WI38 (cell line): ENCODE measurements around the gene REM2.

Experiments
- H3K4me3 ChIP-seq: 2 replicates; pipeline ENCODE4 v1.5.1; 2011; ENCODE audit warnings: low read depth, mild to moderate bottlenecking, control low read depth, low read length
- TF ChIP-seq, protein P1 (sequence below): IDR thresholded peaks from 2 replicates; pipeline ENCODE4 v1.5.1; 2012; ENCODE audit warnings: low read depth, mild to moderate bottlenecking, control low read depth, low read length

The REM2 gene

DNA sequence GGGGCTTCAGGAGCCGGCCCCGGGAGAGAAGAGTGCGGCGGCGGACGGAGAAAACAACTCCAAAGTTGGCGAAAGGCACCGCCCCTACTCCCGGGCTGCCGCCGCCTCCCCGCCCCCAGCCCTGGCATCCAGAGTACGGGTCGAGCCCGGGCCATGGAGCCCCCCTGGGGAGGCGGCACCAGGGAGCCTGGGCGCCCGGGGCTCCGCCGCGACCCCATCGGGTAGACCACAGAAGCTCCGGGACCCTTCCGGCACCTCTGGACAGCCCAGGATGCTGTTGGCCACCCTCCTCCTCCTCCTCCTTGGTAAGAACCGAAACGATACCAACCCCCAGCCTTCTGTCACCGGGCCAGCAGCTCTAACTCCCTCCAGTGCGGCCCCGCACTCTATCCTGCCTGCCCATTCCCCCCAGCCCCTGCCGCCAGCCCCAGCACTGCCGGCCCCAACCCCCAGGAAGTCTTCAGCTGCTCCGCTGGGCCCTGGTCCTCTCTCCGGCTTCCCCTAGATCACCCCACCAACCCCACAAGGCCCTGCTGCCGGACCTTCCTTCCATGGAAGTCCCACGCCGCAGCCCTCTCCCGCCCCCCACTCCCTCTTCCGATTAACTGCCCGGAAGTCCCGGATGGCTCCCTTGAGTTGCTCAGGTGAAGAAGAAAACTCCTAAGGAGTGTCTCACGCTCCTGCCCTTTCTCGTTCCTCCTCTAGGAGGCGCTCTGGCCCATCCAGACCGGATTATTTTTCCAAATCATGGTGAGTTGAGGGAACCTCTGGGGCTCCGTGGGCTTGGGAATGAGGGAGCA lies 10.8 kb upstream of the REM2 start:
- peak overlapping the region; percentile 90 for H3K4me3 ChIP-seq
- TF ChIP-seq, protein P1, sequence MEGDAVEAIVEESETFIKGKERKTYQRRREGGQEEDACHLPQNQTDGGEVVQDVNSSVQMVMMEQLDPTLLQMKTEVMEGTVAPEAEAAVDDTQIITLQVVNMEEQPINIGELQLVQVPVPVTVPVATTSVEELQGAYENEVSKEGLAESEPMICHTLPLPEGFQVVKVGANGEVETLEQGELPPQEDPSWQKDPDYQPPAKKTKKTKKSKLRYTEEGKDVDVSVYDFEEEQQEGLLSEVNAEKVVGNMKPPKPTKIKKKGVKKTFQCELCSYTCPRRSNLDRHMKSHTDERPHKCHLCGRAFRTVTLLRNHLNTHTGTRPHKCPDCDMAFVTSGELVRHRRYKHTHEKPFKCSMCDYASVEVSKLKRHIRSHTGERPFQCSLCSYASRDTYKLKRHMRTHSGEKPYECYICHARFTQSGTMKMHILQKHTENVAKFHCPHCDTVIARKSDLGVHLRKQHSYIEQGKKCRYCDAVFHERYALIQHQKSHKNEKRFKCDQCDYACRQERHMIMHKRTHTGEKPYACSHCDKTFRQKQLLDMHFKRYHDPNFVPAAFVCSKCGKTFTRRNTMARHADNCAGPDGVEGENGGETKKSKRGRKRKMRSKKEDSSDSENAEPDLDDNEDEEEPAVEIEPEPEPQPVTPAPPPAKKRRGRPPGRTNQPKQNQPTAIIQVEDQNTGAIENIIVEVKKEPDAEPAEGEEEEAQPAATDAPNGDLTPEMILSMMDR, result peak; percentile 94

DNA sequence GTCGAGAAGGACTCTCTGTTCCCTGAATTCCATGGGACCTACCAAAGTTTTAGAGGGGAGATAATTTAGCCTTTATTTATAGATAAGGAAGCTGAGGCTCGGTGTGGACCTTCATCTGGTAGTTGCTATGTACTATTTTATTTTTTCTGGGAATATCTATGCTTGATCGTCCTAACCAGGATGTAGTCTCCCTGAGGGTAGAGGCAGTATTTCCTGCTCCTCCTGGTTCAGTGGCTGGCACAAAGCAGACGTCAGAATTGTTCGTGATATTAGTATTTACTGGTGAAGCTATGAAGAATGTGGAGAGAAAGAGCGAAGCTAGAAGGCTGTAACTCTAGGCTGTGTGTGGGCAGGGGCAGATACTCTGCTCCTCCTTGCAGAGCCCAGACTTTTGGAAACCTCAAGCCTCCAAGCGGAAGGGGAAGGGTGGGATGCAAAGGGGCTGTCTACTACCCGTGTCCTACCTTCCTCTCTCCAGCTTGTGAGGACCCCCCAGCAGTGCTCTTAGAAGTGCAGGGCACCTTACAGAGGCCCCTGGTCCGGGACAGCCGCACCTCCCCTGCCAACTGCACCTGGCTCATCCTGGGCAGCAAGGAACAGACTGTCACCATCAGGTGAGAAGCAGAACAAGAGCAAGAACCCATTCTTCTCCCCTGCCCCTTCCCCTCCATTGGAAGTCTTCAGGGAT lies 10.0 kb upstream of the REM2 start:
- peak overlapping the region; percentile 90 for H3K4me3 ChIP-seq
- TF ChIP-seq, protein P1, result no peak

DNA sequence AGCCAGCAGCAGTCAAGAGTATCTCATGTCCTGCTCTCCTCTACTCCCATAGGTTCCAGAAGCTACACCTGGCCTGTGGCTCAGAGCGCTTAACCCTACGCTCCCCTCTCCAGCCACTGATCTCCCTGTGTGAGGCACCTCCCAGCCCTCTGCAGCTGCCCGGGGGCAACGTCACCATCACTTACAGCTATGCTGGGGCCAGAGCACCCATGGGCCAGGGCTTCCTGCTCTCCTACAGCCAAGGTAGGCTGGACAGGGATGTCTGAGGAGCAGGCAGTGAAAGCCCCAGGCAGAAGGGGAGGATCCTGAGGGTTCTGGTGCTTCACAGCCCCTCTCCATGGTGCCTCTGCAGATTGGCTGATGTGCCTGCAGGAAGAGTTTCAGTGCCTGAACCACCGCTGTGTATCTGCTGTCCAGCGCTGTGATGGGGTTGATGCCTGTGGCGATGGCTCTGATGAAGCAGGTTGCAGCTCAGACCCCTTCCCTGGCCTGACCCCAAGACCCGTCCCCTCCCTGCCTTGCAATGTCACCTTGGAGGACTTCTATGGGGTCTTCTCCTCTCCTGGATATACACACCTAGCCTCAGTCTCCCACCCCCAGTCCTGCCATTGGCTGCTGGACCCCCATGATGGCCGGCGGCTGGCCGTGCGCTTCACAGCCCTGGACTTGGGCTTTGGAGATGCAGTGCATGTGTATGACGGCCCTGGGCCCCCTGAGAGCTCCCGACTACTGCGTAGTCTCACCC lies 7.8 kb upstream of the REM2 start:
- H3K4me3 ChIP-seq, result no peak overlapping the region
- TF ChIP-seq, protein P1, result no peak

DNA sequence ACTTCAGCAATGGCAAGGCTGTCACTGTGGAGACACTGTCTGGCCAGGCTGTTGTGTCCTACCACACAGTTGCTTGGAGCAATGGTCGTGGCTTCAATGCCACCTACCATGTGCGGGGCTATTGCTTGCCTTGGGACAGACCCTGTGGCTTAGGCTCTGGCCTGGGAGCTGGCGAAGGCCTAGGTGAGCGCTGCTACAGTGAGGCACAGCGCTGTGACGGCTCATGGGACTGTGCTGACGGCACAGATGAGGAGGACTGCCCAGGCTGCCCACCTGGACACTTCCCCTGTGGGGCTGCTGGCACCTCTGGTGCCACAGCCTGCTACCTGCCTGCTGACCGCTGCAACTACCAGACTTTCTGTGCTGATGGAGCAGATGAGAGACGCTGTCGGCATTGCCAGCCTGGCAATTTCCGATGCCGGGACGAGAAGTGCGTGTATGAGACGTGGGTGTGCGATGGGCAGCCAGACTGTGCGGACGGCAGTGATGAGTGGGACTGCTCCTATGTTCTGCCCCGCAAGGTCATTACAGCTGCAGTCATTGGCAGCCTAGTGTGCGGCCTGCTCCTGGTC lies 7.2 kb upstream of the REM2 start:
- TF ChIP-seq, protein P1, result no peak
- no peak overlapping the region for H3K4me3 ChIP-seq

DNA sequence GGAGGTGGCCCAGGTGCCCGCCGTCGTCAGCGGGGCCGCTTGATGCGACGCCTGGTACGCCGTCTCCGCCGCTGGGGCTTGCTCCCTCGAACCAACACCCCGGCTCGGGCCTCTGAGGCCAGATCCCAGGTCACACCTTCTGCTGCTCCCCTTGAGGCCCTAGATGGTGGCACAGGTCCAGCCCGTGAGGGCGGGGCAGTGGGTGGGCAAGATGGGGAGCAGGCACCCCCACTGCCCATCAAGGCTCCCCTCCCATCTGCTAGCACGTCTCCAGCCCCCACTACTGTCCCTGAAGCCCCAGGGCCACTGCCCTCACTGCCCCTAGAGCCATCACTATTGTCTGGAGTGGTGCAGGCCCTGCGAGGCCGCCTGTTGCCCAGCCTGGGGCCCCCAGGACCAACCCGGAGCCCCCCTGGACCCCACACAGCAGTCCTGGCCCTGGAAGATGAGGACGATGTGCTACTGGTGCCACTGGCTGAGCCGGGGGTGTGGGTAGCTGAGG lies 6.0 kb upstream of the REM2 start:
- TF ChIP-seq, protein P1, result no peak
- no peak overlapping the region for H3K4me3 ChIP-seq

DNA sequence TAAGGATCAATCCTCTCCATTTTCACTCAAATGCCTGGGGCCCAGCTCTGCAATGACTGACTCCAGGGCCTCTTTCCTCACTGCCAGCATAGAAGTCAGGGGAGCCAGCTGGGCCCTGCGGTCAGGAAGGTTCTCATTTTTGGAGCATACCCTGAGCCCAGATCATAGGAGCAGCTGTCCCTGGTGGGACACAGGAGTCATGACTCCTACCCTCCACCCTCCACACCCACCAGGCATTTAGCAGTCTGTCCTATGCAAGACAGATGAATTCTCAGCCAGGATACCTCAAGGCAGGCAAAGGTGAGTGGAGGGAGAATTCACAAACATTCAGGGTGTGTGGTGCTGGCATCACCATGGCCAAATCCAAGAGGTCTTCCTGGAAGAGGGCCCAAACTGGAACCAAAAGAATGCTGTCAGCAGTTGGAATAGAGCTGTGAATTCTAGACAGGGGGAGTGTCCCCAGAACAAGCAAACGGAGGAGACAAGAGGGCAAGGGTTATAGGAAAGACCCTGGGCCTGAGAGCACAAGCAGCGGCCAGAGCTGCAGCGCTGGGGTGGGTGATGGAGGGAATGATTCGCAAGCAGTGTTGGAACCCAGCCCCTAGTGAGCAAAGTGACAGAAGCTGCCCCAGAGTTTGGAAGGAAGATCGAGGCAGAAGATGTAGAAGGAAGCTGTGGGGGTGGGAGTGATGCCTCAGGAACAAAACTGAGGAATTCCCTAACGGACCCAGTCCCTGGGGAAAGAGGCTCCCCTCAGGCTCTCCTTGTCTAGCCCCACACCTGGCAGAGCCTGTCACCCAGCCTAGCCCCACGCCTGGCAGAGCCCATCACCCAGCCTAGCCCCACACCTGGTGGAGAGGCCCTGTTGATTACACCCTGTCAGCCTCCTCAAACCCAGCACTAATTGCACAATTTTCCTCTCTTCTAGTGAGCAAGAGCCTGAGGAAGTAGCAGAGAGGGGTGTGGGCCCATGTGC lies 4.5 kb upstream of the REM2 start:
- TF ChIP-seq, protein P1, result no peak
- no peak overlapping the region for H3K4me3 ChIP-seq
